Measurements from ENCODE around the gene NKRF. TPM values are rescaled to one million over a fixed set of nuclear protein-coding genes. Genes with fewer than 3 reads are reported as not detected.

NKRF gene
- total and polyA plus RNA-seq, 12 donors, result 4.2 to 13.2 (median 8.6) TPM

- TF ChIP-seq CTCF (IDR thresholded peaks at IDR 0.05) (no peak), POLR2A (IDR thresholded peaks at IDR 0.05) (no peak)
- Histone ChIP-seq H3K4me1 (replicated peaks in 1 of 2) (no peaks in the 10 kb centered on the region), H3K27me3 (no peaks in the 10 kb centered on the region), H3K9me3 (replicated peaks in 1 of 3) (no peaks in the 10 kb centered on the region), H3K4me3 (no peak overlapping the region), H3K36me3 (replicated peaks in 1 of 2) (no peaks in the 10 kb centered on the region), H3K27ac (no peak overlapping the region)
- 78 to 81% (median 81%) methylated on average over 13 of the region's 13 CpGs; no CpG with 5 or more reads in 1 of the 4 donors for WGBS, 4 donors
- intact Hi-C loops (cut with DNase I), result loop anchor here (10.0 kb wide), 2 partner anchors 80 to 110 kb away; partner anchors contain the start of gene SEPTIN6 (in 1 of the 2)
- no peak for DNase-seq
Observed at GRCh38 chrX:119614776-119615175, 8.6 kb upstream of the NKRF start.

- WGBS, 4 donors, result 21 to 49% (median 44%) methylated on average over 7 of the region's 7 CpGs
- peak overlapping the region in 1 of 4 donors; percentile 60 for H3K4me3 ChIP-seq
- intact Hi-C loops (cut with DNase I), result no loop called here
- peak overlapping the region; percentile 55 to 95 (median 91) for H3K27ac ChIP-seq
- H3K36me3 ChIP-seq (replicated peaks in 1 of 2), result no peaks in the 10 kb centered on the region
- DNase-seq, result no peak
- no peaks in the 10 kb centered on the region for H3K27me3 ChIP-seq
- H3K9me3 ChIP-seq (replicated peaks in 1 of 3), result no peaks in the 10 kb centered on the region
- TF ChIP-seq POLR2A (IDR thresholded peaks at IDR 0.05) (no peak), CTCF (IDR thresholded peaks at IDR 0.05) (no peak)
- H3K4me1 ChIP-seq (replicated peaks in 1 of 2), result no peaks in the 10 kb centered on the region
Observed at GRCh38 chrX:119607018-119607389, 780 bp upstream of the NKRF start.

- no peak for TF ChIP-seq POLR2A (IDR thresholded peaks at IDR 0.05)
- no peak for TF ChIP-seq CTCF (IDR thresholded peaks at IDR 0.05)
- Histone ChIP-seq H3K36me3 (replicated peaks in 1 of 2) (no peaks in the 10 kb centered on the region), H3K27me3 (no peaks in the 10 kb centered on the region), H3K9me3 (replicated peaks in 1 of 3) (no peaks in the 10 kb centered on the region), H3K27ac (peak overlapping the region in 4 of 5 donors; percentile 55 to 95 (median 92)), H3K4me1 (replicated peaks in 1 of 2) (no peaks in the 10 kb centered on the region), H3K4me3 (peak overlapping the region; percentile 40 to 60 (median 57))
- intact Hi-C loops (cut with DNase I), result no loop called here
- DNase-seq, result peak; percentile 17 to 56 (median 42)
- WGBS, 4 donors, result 0 to 41% (median 15%) methylated on average over 14 to 68 of the region's 68 CpGs
Observed at GRCh38 chrX:119605464-119606279, 552 bp downstream of the NKRF start.

GRCh38 chrX:119604766-119605463, 1.3 kb downstream of the NKRF start:
- peak overlapping the region in 3 of 5 donors; percentile 55 to 95 (median 94) for H3K27ac ChIP-seq
- intact Hi-C loops (cut with DNase I), result no loop called here

More at GRCh38 chrX:119604766-119605463, 1.3 kb downstream of the NKRF start:
- Histone ChIP-seq H3K4me1 (replicated peaks in 1 of 2) (no peaks in the 10 kb centered on the region), H3K4me3 (peak overlapping the region in 3 of 4 donors; percentile 54 to 60 (median 60)), H3K27me3 (no peaks in the 10 kb centered on the region), H3K9me3 (replicated peaks in 1 of 3) (no peaks in the 10 kb centered on the region), H3K36me3 (replicated peaks in 1 of 2) (no peaks in the 10 kb centered on the region)
- TF ChIP-seq POLR2A (IDR thresholded peaks at IDR 0.05) (no peak), CTCF (IDR thresholded peaks at IDR 0.05) (no peak)
- WGBS, 4 donors, result 13 to 37% (median 27%) methylated on average over 12 to 17 of the region's 17 CpGs
- DNase-seq, result no peak
